Pancreas (tissue), 10 donors: Measurements from ENCODE around the gene COPS9. TPM values are rescaled to one million over a fixed set of nuclear protein-coding genes. Genes with fewer than 3 reads are reported as not detected.

ENCODE experiments used
- ATAC-seq, 4 donors: fragments of 200-7000 bp; cut with Tn5 transposase; one replicate each; pipeline versions ENCODE4 v1.8.0 to v1.9.1; 2020; ENCODE audit warnings: mild to moderate bottlenecking in 4 of 4, moderate library complexity in 4 of 4
- DNase-seq, 6 donors: peaks; one replicate each; pipeline ENCODE4 v3.0.0-alpha.2; 2020
- FAIRE-seq: peaks from 2 replicates; lab custom pipeline; 2012; peaks lifted over from hg19 to GRCh38; lab: Jason Lieb, UNC
- H3K27ac ChIP-seq, 4 donors: fragments of 200-600 bp; sonication (generic); 1 replicate in 3 of 4; 2 replicates in 1 of 4; pipeline versions ENCODE4 v1.5.0 to v1.8.0; 2020
- H3K27me3 ChIP-seq, 4 donors: fragments of 200-600 bp; one replicate each; pipeline ENCODE4 v1.8.0; 2021
- H3K36me3 ChIP-seq, 3 donors: fragments of 200-600 bp; sonication (generic) in 1 of 3; one replicate each; pipeline versions ENCODE4 v1.5.0 to v1.8.0; 2020 to 2021
- H3K4me1 ChIP-seq, 3 donors: fragments of 200-600 bp; one replicate each; pipeline ENCODE4 v1.8.0; 2021
- H3K4me3 ChIP-seq, 4 donors: fragments of 200-600 bp; sonication (generic) in 2 of 4; one replicate each; pipeline versions ENCODE4 v1.5.0 to v1.8.0; 2020 to 2021
- H3K9me3 ChIP-seq, 4 donors: fragments of 200-600 bp; one replicate each; pipeline ENCODE4 v1.8.0; 2021
- CTCF ChIP-seq, 4 donors: fragments of 200-600 bp; sonication (generic) in 3 of 4; IDR thresholded peaks; one replicate each; pipeline versions ENCODE4 v1.5.0 to v1.8.0; 2021; ENCODE audit warnings: antibody characterized with exemption in 4 of 4
- WGBS, 2 donors: extraction: QIAGEN DNeasy Blood & Tissue Kit; methylation state at CpG; one replicate each; pipeline ENCODE4 v1.1.7; 2013; 5-methylcytosine and 5-hydroxymethylcytosine counted together
- intact Hi-C, 3 donors: fragments of 100-400 bp; cut with DNase I; formaldehyde crosslinking; loops; one replicate each; pipeline versions ENCODE4 v1.11.1 to v1.14.2; 2022
- polyA plus RNA-seq, 2 donors: library from polyadenylated mRNA; stranded (reverse); fragments of 200-250 nt; gene quantifications; one replicate each; pipeline ENCODE4 v1.2.3, GENCODE V29; 2013
- total RNA-seq, 6 donors: library from RNA; stranded (reverse); fragmentation: NEBNext Ultra II Directional in 4 of 6; extraction: Animal tissue kit (Norgen Biotek cat#: 25700) in 4 of 6; gene quantifications; one replicate each; pipeline versions ENCODE4 v1.2.1 to v1.2.4, GENCODE V29; 2021 to 2023
- donor health status: healthy with polysubstance abuse.
- donor health status: DM: no; HTN: no; CAD: no; lungs with moderate emphysema.
- donor health status: DM: no; HTN: no; CAD: no.
- donor health status: control.
- donor health status: control.
- donor health status: Bipolar disorder and iron deficiency.
- donor health status: DM: yes; HTN: yes; CAD: no.
- donor health status: DM: no; HTN: no; CAD: no.
- donor health status: DM: no; HTN: no; CAD: no.
- donor health status: DM: yes; HTN: yes; CAD: no.

COPS9 gene
- total and polyA plus RNA-seq, 8 donors, result 52.8 to 210 (median 60.1) TPM

GRCh38 chr2:240105982-240106381 is 30.1 kb downstream of the COPS9 start:
- intact Hi-C loops, result no loop called here
- H3K4me3 ChIP-seq, result no peak overlapping the region
- no peak for DNase-seq
- H3K36me3 ChIP-seq, result no peaks in the 10 kb centered on the region
- H3K27ac ChIP-seq, result no peak overlapping the region
- H3K9me3 ChIP-seq, result no peaks in the 10 kb centered on the region
- no peak for ATAC-seq
- no peak for FAIRE-seq
- WGBS, 2 donors, result 43 to 53% methylated on average over 11 of the region's 11 CpGs
- no peak for TF ChIP-seq CTCF (IDR thresholded peaks at IDR 0.05)
- H3K27me3 ChIP-seq, result no peaks in the 10 kb centered on the region
- no peaks in the 10 kb centered on the region for H3K4me1 ChIP-seq

GRCh38 chr2:240103136-240103535 is 33.0 kb downstream of the COPS9 start:
- Histone ChIP-seq H3K36me3 (no peaks in the 10 kb centered on the region), H3K4me3 (no peak overlapping the region), H3K4me1 (no peaks in the 10 kb centered on the region), H3K27ac (no peak overlapping the region), H3K27me3 (peaks cover 0 to 9% (median 2%) of the 10 kb centered on the region in 4 donors), H3K9me3 (no peaks in the 10 kb centered on the region)
- FAIRE-seq (no peak), DNase-seq (no peak), ATAC-seq (no peak)
- intact Hi-C loops, result no loop called here
- no peak for TF ChIP-seq CTCF (IDR thresholded peaks at IDR 0.05)
- WGBS, 2 donors, result 55 to 68% methylated on average over 4 of the region's 4 CpGs

GRCh38 chr2:240098349-240098748 is 37.8 kb downstream of the COPS9 start:
- no peak overlapping the region for H3K27ac ChIP-seq
- no peak for TF ChIP-seq CTCF (IDR thresholded peaks at IDR 0.05)
- DNase-seq (no peak), ATAC-seq (no peak), FAIRE-seq (no peak)
- no peak overlapping the region for H3K4me3 ChIP-seq
- WGBS, 2 donors, result 40 to 58% methylated on average over 2 of the region's 2 CpGs
- H3K27me3 ChIP-seq, result peaks cover 0 to 24% (median 3%) of the 10 kb centered on the region in 4 donors
- no peaks in the 10 kb centered on the region for H3K36me3 ChIP-seq
- H3K4me1 ChIP-seq, result no peaks in the 10 kb centered on the region
- intact Hi-C loops, result no loop called here
- no peaks in the 10 kb centered on the region for H3K9me3 ChIP-seq

GRCh38 chr2:240095556-240096523 is 40.3 kb downstream of the COPS9 start:
- FAIRE-seq (no peak), DNase-seq (peak in 1 of 6 donors; percentile 34), ATAC-seq (no peak)
- no peak overlapping the region for H3K27ac ChIP-seq
- 2 to 4% methylated on average over 41 to 43 of the region's 43 CpGs for WGBS, 2 donors
- H3K4me3 ChIP-seq, result no peak overlapping the region
- no peaks in the 10 kb centered on the region for H3K36me3 ChIP-seq
- H3K4me1 ChIP-seq, result no peaks in the 10 kb centered on the region
- intact Hi-C loops, result no loop called here
- H3K27me3 ChIP-seq, result peaks cover 0 to 24% (median 3%) of the 10 kb centered on the region in 4 donors
- no peak for TF ChIP-seq CTCF (IDR thresholded peaks at IDR 0.05)
- H3K9me3 ChIP-seq, result no peaks in the 10 kb centered on the region

- Histone ChIP-seq H3K36me3 (no peaks in the 10 kb centered on the region), H3K9me3 (no peaks in the 10 kb centered on the region), H3K4me1 (no peaks in the 10 kb centered on the region), H3K27me3 (no peaks in the 10 kb centered on the region), H3K27ac (no peak overlapping the region), H3K4me3 (no peak overlapping the region)
- no peak for TF ChIP-seq CTCF (IDR thresholded peaks at IDR 0.05)
- DNase-seq, result no peak
- intact Hi-C loops, result no loop called here
- no peak for FAIRE-seq
- WGBS, 2 donors, result 19 to 28% methylated on average over 5 of the region's 5 CpGs
- no peak for ATAC-seq
Measured at GRCh38 chr2:240089306-240089705, 46.8 kb downstream of the COPS9 start.
